Measurements from ENCODE around the gene CD27.

CD27 gene

GRCh38 chr12:6434205-6435140 lies 10.3 kb upstream of the CD27 start:
- no peak for DNase-seq

- DNase-seq, result no peak
These were observed 8.6 kb upstream of the CD27 start for GRCh38 chr12:6435961-6436715.

- DNase-seq, result no peak
These were observed 7.2 kb upstream of the CD27 start for GRCh38 chr12:6437586-6437985.

GRCh38 chr12:6438345-6438744 lies 6.4 kb upstream of the CD27 start:
- DNase-seq, result no peak

- no peak for DNase-seq
These were observed 4.4 kb upstream of the CD27 start for GRCh38 chr12:6440391-6440790.

GRCh38 chr12:6442836-6443235 lies 1.9 kb upstream of the CD27 start:
- DNase-seq, result no peak

GRCh38 chr12:6443361-6443983 lies 1.3 kb upstream of the CD27 start:
- no peak for DNase-seq

GRCh38 chr12:6444031-6444430 lies 724 bp upstream of the CD27 start:
- no peak for DNase-seq

- DNase-seq, result no peak
These were observed 5.5 kb downstream of the CD27 start for GRCh38 chr12:6450091-6450868.

GRCh38 chr12:6450869-6451347 lies 6.2 kb downstream of the CD27 start:
- no peak for DNase-seq

GRCh38 chr12:6451348-6452244 lies 6.8 kb downstream of the CD27 start, which contains the start of gene TAPBPL:
Gene TAPBPL (plus strand): TSS chr12:6452042. CDS start chr12:6452249, 207 bp downstream.
- peak; percentile 82 for DNase-seq

- DNase-seq, result no peak
These were observed 7.6 kb downstream of the CD27 start for GRCh38 chr12:6452245-6452943.

- peak; percentile 37 for DNase-seq
These were observed 8.3 kb downstream of the CD27 start for GRCh38 chr12:6452944-6453630.

- no peak for DNase-seq
These were observed 12.6 kb downstream of the CD27 start for GRCh38 chr12:6457220-6457945.

GRCh38 chr12:6458281-6459003 lies 13.7 kb downstream of the CD27 start:
- DNase-seq, result no peak

GRCh38 chr12:6459004-6459337 lies 14.2 kb downstream of the CD27 start:
- DNase-seq, result no peak

- DNase-seq, result peak; percentile 69
These were observed 16.1 kb downstream of the CD27 start for GRCh38 chr12:6460751-6461371.

Measured in suppressor macrophage treated with lipopolysaccharide for 4 hours (primary cell).